Left lung (tissue), 10 donors: Measurements from ENCODE around the gene SEMA3B. TPM values are rescaled to one million over a fixed set of nuclear protein-coding genes. Genes with fewer than 3 reads are reported as not detected.
A peak's percentile ranks its signal among the peaks of the same experiment; 100 is the strongest.

Experiments
- ATAC-seq: fragments of 200-7000 bp; cut with Tn5 transposase; one replicate; pipeline ENCODE4 v1.9.1; 2020; ENCODE audit warnings: moderate library complexity
- DNase-seq, 4 donors: peaks; one replicate each; pipeline ENCODE4 v3.0.0-alpha.2; 2013 to 2020
- H3K27ac ChIP-seq, 2 donors: fragments of 200-600 bp; sonication (generic) in 1 of 2; one replicate each; pipeline versions ENCODE4 v1.5.0 to v1.8.0; 2020 to 2021
- H3K27me3 ChIP-seq, 2 donors: fragments of 200-600 bp; sonication (generic) in 1 of 2; one replicate each; pipeline versions ENCODE4 v1.5.0 to v1.8.0; 2020 to 2021
- H3K36me3 ChIP-seq, 2 donors: fragments of 200-600 bp; sonication (generic) in 1 of 2; one replicate each; pipeline versions ENCODE4 v1.5.0 to v1.8.0; 2020 to 2021
- H3K4me1 ChIP-seq, 2 donors: fragments of 200-600 bp; one replicate each; pipeline ENCODE4 v1.8.0; 2021
- H3K4me3 ChIP-seq, 2 donors: fragments of 200-600 bp; sonication (generic) in 1 of 2; one replicate each; pipeline versions ENCODE4 v1.5.0 to v1.8.0; 2020 to 2021; ENCODE audit warnings: mild to moderate bottlenecking in 1 of 2
- H3K9me3 ChIP-seq, 2 donors: fragments of 200-600 bp; sonication (generic) in 1 of 2; one replicate each; pipeline versions ENCODE4 v1.5.0 to v1.8.0; 2020 to 2021
- CTCF ChIP-seq, 2 donors: fragments of 200-600 bp; sonication (generic) in 1 of 2; IDR thresholded peaks; one replicate each; pipeline versions ENCODE4 v1.5.0 to v1.8.0; 2021; ENCODE audit warnings: antibody characterized with exemption in 2 of 2
- intact Hi-C, 2 donors: fragments of 100-400 bp; cut with DNase I; formaldehyde crosslinking; loops; one replicate each; pipeline versions ENCODE4 v1.11.2 to v1.14.2; 2022
- polyA plus RNA-seq, 6 donors: library from polyadenylated mRNA; unstranded; fragments of 120-200 nt; gene quantifications; one replicate each; pipeline ENCODE4 v1.2.1, GENCODE V29; 2013; ENCODE audit not compliant: insufficient read length in 6 of 6
- total RNA-seq, 2 donors: library from RNA; stranded (reverse); fragmentation: NEBNext Ultra II Directional; extraction: Animal tissue kit (Norgen Biotek cat#: 25700); gene quantifications; one replicate each; pipeline ENCODE4 v1.2.1, GENCODE V29; 2021
- donor health status: DM: no; HTN: yes; CAD: no.
- donor health status: DM: no; HTN: no; CAD: no.

The SEMA3B gene
- total and polyA plus RNA-seq, 8 donors: 20.6 to 92.7 (median 28.2) TPM

GRCh38 chr3:50275141-50275995 is 6.4 kb downstream of the SEMA3B start:
- H3K4me1 ChIP-seq: peaks cover 11 to 26% of the 10 kb centered on the region in 2 donors
- H3K4me3 ChIP-seq: no peak overlapping the region
- DNase-seq (peak in 1 of 4 donors; percentile 78), ATAC-seq (no peak)
- intact Hi-C loops: no loop called here
- H3K27ac ChIP-seq: no peak overlapping the region
- TF ChIP-seq CTCF (IDR thresholded peaks at IDR 0.05): no peak
- H3K9me3 ChIP-seq: no peaks in the 10 kb centered on the region
- peaks cover 0 to 10% of the 10 kb centered on the region in 2 donors for H3K36me3 ChIP-seq
- peaks cover 0 to 50% of the 10 kb centered on the region in 2 donors for H3K27me3 ChIP-seq

GRCh38 chr3:50275996-50276761 is 7.2 kb downstream of the SEMA3B start:
- no peak overlapping the region for H3K27ac ChIP-seq
- peaks cover 0 to 10% of the 10 kb centered on the region in 2 donors for H3K36me3 ChIP-seq
- H3K4me3 ChIP-seq: no peak overlapping the region
- H3K27me3 ChIP-seq: peaks cover 0 to 50% of the 10 kb centered on the region in 2 donors
- DNase-seq: peak in 1 of 4 donors; percentile 75
- H3K4me1 ChIP-seq: peaks cover 11 to 26% of the 10 kb centered on the region in 2 donors
- no peaks in the 10 kb centered on the region for H3K9me3 ChIP-seq
- ATAC-seq: no peak
- TF ChIP-seq CTCF (IDR thresholded peaks at IDR 0.05): no peak
- intact Hi-C loops: no loop called here

- TF ChIP-seq CTCF (IDR thresholded peaks at IDR 0.05): no peak
- no peaks in the 10 kb centered on the region for H3K9me3 ChIP-seq
- no peak overlapping the region for H3K4me3 ChIP-seq
- intact Hi-C loops: no loop called here
- H3K36me3 ChIP-seq: peaks cover 0 to 10% of the 10 kb centered on the region in 2 donors
- peaks cover 0 to 50% of the 10 kb centered on the region in 2 donors for H3K27me3 ChIP-seq
- H3K4me1 ChIP-seq: peaks cover 11 to 26% of the 10 kb centered on the region in 2 donors
- peak in 1 of 4 donors; percentile 69 for DNase-seq
- no peak for ATAC-seq
- no peak overlapping the region for H3K27ac ChIP-seq
Measured at GRCh38 chr3:50276762-50277101, 7.8 kb downstream of the SEMA3B start.

- intact Hi-C loops: no loop called here
- TF ChIP-seq CTCF (IDR thresholded peaks at IDR 0.05): no peak
- peaks cover 0 to 10% of the 10 kb centered on the region in 2 donors for H3K36me3 ChIP-seq
- peaks cover 3 to 17% of the 10 kb centered on the region in 2 donors for H3K4me1 ChIP-seq
- no peaks in the 10 kb centered on the region for H3K9me3 ChIP-seq
- no peak for ATAC-seq
- H3K4me3 ChIP-seq: no peak overlapping the region
- no peak overlapping the region for H3K27ac ChIP-seq
- H3K27me3 ChIP-seq: peaks cover 0 to 47% of the 10 kb centered on the region in 2 donors
- DNase-seq: no peak
Measured at GRCh38 chr3:50278123-50278879, 9.4 kb downstream of the SEMA3B start.
